GM21423 (cell line): ENCODE results near the gene HELT.
"Not testable (repeated sequence)": the region's sequence is repeated elsewhere in the genome, so short reads cannot be mapped to it uniquely, and the experiment has no call there.

Experiments used
- ATAC-seq: cut with Tn5 transposase; IDR thresholded peaks from one replicate; pipeline ENCODE4 v1.9.1; 2021; ENCODE audit warnings: mild to moderate bottlenecking, moderate library complexity; ENCODE audit not compliant: unreplicated experiment

Gene HELT, protein sequence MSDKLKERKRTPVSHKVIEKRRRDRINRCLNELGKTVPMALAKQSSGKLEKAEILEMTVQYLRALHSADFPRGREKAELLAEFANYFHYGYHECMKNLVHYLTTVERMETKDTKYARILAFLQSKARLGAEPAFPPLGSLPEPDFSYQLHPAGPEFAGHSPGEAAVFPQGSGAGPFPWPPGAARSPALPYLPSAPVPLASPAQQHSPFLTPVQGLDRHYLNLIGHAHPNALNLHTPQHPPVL

DNA sequence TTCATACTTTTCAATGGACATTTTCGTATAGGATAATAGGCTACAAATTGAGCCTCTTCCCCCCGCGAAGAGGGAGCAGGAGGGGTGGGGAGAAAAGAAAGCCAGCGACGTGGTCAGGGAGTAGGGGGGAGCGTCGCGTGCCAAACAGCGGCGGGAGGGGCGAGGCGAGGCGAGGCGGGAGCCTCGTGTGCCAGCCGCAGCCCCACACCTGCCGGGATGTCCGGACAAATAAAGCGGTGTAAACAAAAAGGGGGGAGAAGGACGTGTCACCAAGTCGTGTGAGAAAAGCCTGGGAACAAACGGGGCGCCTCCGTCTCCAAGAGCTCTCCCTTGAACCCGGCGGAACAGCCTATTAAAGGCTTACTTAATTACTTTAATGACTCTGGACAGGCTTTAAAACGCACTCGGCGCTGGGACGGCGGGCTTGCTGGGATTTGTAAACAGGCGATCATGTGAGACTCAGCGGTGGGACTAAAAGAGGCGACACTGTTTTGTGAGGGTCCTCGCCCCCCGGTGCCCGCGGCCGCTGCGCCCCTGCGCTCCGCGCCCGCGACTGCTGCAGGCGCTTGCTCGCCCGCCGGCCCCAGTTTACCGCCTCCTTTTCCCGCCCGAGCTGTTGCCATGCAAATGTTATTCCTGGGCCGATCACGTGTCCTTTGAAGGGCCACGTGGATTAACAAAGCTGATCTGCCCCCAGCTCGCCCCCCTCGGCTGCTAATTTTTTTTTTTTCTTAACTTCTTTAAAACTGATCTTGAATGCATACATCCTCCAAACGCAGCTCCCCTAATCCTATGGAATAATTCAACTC lies at the start of gene HELT:
TSS of gene HELT (plus strand) at position 527 of the 809 bp plus-strand sequence. CDS start 439 bp downstream, outside the sequence.
- no peak for ATAC-seq

GRCh38 chr4:184968784-184969201 lies 49.5 kb upstream of the HELT start:
- ATAC-seq, result no peak

- ATAC-seq, result no peak
These were observed 48.7 kb upstream of the HELT start for GRCh38 chr4:184969610-184970009.

DNA sequence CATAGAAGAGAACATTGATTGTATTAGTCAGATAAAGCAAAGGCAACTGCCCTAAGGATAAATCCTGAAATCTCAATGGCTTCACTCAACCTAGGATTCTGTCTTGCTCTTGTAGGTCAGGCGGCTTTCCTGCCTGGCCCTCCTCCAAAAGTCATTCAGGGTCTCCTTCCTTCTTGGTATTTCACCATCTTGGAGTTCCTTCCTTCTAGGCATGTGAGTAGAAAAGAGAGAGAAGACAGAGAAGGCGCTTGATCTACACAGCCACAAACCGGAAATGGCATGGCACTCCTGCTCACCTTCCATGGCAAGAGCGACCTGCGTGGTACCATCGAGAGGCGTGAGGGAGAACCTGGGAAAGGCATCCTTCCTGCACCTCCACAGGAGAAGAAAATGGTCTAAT lies 45.3 kb upstream of the HELT start:
- no peak for ATAC-seq

- ATAC-seq, result not testable (repeated sequence)
These were observed 41.9 kb upstream of the HELT start for GRCh38 chr4:184976348-184976747.

- ATAC-seq, result no peak
These were observed 40.5 kb upstream of the HELT start for GRCh38 chr4:184977747-184978146.

DNA sequence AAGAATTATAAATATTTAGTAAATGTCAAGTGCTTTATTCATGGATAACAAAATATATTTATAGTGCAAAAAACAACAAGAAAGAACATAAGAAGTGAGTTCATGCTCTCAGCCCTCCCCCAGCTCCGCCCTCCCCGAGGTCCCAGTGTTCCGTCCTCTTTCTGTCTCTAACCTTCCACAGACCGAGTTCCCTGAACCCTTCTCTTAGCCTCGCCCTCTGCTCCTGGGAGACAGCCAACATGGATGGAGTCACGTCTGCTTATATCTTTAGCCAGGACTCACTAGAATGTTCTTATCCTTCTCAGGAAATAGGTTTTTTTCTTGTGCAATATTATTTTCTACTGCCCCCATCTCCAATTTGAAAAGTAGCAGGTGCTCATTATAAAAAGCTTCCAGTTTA lies 40.1 kb upstream of the HELT start:
- no peak for ATAC-seq

GRCh38 chr4:184979461-184980124 lies 38.7 kb upstream of the HELT start:
- no peak for ATAC-seq

DNA sequence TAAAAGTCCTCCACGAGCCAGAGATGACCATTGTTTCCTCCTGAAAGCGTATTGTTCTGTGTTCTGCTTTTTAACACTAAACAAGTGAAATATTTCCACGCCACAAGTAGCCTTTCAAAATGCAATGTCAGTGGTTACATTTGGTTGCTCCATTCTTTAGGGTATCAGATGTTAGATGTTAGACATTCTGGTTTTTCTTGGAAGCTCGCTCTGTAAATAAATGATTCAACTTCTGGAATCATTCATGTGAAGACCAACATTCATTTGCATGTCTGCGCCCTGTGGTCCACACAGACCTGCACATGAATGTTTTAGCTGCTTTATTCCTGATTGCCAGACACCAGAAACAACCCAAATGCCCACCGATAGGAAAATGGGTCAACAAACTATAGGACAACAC lies 38.0 kb upstream of the HELT start:
- no peak for ATAC-seq

DNA sequence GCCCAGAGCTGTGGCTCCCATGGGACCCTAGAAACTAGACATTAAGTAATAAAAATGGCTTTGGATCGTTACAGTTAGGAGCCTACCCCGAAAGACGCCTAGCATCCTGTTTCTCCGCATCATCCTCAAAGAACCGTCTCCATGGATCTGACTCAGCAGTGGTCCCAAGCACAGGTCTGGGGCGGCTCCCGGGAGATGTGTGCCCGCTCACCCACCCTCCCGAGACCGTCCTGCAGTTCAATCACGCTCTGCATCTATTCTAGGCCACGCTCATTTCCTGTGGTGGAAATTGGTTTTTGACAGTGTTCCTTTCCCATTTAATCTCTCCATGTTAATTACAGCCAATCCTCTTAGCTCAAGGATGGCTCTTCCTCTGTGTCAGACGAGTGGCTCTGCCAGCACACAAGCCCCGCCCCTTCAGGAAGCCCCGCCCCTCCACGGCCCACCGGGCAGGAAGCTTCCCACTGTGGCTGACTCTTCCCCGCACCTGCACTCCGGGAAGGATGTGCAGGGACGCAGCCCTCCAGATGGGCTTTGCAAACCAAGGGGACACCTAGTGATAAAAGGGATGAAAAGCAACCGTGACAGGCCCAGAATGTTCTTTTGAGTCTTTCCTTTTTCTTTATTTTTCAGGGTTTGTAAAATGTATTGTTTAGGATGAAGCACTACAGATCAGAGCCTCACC lies 34.5 kb upstream of the HELT start:
- peak; percentile 85 for ATAC-seq

DNA sequence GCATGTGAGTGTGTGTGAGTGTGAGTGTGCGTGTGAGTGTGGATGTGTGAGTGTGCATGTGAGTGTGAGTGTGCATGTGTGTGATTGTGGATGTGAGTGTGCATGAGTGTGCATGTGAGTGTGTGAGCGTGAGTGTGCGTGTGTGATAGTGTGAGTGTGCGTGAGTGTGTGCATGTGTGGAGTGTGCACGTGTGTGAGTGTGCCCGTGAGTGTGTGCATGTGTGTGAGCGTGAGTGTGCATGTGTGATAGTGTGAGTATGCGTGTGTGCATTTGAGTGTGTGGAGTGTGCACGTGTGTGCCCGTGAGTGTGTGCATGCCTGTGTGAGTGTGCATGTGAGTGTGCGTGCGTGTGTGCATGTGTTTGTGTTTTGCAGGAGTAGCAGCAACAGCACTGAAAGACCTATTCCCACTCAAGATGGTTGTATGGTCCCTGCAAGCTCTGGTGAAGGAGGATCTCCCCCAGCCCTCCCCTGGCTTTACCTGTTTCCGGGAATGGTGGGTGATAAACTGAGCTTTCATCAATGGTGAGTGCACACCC lies 30.7 kb upstream of the HELT start:
- ATAC-seq, result no peak

DNA sequence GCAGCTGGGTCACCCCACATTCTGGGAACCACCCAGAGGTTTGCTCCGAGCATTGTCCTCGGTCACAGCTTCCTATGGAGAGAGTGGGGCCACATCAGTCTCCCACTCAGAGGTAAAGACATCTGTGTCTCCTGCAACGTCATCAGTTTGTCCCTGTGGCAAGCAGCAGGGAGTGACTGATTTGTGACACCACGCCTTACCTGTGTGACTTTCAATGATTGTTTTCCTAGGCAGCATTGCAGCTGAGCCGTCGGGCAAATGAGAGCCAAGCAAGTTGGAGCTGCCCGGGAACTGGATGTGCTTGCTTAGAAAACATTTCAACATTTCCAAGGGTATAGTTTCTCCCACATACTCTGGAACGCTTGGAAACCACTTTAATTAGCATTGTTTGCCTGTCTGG lies 29.7 kb upstream of the HELT start:
- no peak for ATAC-seq

GRCh38 chr4:184989283-184989682 lies 29.0 kb upstream of the HELT start:
- not testable (repeated sequence) for ATAC-seq

- ATAC-seq, result not testable (repeated sequence)
These were observed 28.2 kb upstream of the HELT start for GRCh38 chr4:184990131-184990530.

- no peak for ATAC-seq
These were observed 26.4 kb upstream of the HELT start for GRCh38 chr4:184991860-184992259.

GRCh38 chr4:184992422-184992821 lies 25.9 kb upstream of the HELT start:
- no peak for ATAC-seq

DNA sequence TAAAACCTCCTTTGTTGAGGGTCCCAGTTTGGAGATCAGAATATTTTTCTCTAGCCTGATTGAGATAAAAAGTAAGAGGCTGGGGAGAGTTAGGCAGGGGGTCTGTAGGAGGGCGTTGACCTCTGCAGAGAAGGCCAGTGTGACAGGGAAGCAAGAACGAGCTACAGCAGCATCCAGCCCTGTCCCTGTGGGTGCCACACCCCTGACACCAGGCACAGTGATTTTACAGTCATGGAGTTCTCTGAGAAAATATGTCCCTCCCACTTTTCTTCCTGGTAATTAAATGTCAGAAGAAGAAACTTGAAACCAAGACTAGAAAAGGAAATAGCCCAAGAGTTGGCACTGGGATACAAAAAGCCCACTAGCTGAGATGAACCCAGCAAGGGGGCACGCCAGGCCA lies 25.0 kb upstream of the HELT start:
- ATAC-seq, result no peak

GRCh38 chr4:184994010-184994622 lies 24.2 kb upstream of the HELT start:
- ATAC-seq, result no peak

GRCh38 chr4:184994623-184995010 lies 23.7 kb upstream of the HELT start:
- ATAC-seq, result no peak

DNA sequence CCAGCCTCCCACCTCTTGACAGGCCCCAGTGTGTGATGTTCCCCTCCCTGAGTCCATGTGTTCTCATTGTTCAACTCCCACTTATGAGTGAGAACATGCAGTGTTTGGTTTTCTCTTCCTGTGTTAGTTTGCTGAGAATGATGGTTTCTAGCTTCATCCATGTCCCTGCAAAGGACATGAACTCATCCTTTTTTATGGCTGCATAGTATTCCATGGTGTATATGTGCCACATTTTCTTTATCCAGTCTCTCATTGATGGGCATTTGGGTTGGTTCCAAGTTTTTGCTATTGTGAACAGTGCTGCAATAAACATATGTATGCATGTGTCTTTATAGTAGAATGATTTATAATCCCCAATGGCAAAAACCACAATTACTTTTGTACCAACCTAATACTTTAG lies 20.6 kb upstream of the HELT start:
- ATAC-seq, result not testable (repeated sequence)

DNA sequence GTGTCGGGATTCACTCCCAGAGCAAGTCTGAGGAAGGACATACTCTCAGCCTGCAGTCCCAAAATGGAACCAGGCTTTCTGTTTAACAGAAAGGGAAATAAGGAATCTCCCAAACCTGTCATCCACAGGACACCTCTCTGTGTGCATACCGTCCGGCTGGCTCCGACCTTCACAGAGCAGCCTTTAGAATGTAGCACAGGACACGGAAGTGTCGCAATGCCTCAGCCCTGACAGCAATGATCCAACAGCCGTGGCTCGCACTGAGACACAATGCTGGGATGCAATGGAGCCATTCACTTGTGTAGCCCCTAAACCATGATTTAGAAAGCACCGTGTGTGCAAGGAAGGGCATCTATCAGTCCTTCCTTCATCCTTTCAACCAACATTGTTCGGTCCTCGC lies 15.5 kb upstream of the HELT start:
- no peak for ATAC-seq
